Measurements from ENCODE around the gene FAM219A. TPM values are rescaled to one million over a fixed set of nuclear protein-coding genes. Genes with fewer than 3 reads are reported as not detected.
"Not testable (repeated sequence)": the region's sequence is repeated elsewhere in the genome, so short reads cannot be mapped to it uniquely, and the experiment has no call there.

FAM219A gene
- total RNA-seq, 2 donors from 2014 or later: 22.7 to 27.9 TPM

GRCh38 chr9:34490760-34491159 lies 32.4 kb upstream of the FAM219A start:
- intact Hi-C loops (cut with DNase I): no loop called here
- no peak for ATAC-seq
- no peak for DNase-seq

- DNase-seq (no peak), ATAC-seq (no peak)
- intact Hi-C loops (cut with DNase I): no loop called here
Measured at GRCh38 chr9:34490360-34490759, 32.0 kb upstream of the FAM219A start.

GRCh38 chr9:34486572-34486971 lies 28.2 kb upstream of the FAM219A start:
- intact Hi-C loops (cut with DNase I): no loop called here
- DNase-seq (no peak), ATAC-seq (no peak)

GRCh38 chr9:34485822-34486221 lies 27.5 kb upstream of the FAM219A start:
- no peak for DNase-seq
- no peak for ATAC-seq
- intact Hi-C loops (cut with DNase I): no loop called here

- DNase-seq (no peak), ATAC-seq (no peak)
- intact Hi-C loops (cut with DNase I): no loop called here
Measured at GRCh38 chr9:34484678-34485077, 26.3 kb upstream of the FAM219A start.

- DNase-seq; intact Hi-C loops (cut with DNase I); ATAC-seq: not testable (repeated sequence)
Measured at GRCh38 chr9:34482746-34483145, 24.4 kb upstream of the FAM219A start.

- ATAC-seq; DNase-seq; intact Hi-C loops (cut with DNase I): not testable (repeated sequence)
Measured at GRCh38 chr9:34481620-34482019, 23.2 kb upstream of the FAM219A start.

GRCh38 chr9:34479431-34479866 lies 21.1 kb upstream of the FAM219A start:
- intact Hi-C loops (cut with DNase I): no loop called here
- DNase-seq: no peak
- no peak for ATAC-seq

- DNase-seq (no peak), ATAC-seq (no peak)
- intact Hi-C loops (cut with DNase I): no loop called here
Measured at GRCh38 chr9:34477541-34477940, 19.2 kb upstream of the FAM219A start.

- no peak for ATAC-seq
- intact Hi-C loops (cut with DNase I): no loop called here
- DNase-seq: no peak
Measured at GRCh38 chr9:34475097-34475496, 16.7 kb upstream of the FAM219A start.

GRCh38 chr9:34465468-34465867 lies 7.1 kb upstream of the FAM219A start:
- DNase-seq: no peak
- intact Hi-C loops (cut with DNase I): no loop called here
- no peak for ATAC-seq

- DNase-seq (no peak), ATAC-seq (no peak)
- intact Hi-C loops (cut with DNase I): no loop called here
Measured at GRCh38 chr9:34464571-34464970, 6.2 kb upstream of the FAM219A start.

GRCh38 chr9:34463901-34464232 lies 5.5 kb upstream of the FAM219A start:
- DNase-seq (no peak), ATAC-seq (no peak)
- intact Hi-C loops (cut with DNase I): no loop called here

GRCh38 chr9:34463098-34463900 lies 4.9 kb upstream of the FAM219A start:
- DNase-seq: no peak
- intact Hi-C loops (cut with DNase I): no loop called here
- peak in 1 of 2 donors; percentile 50 for ATAC-seq

GRCh38 chr9:34459941-34460340 lies 1.6 kb upstream of the FAM219A start:
- intact Hi-C loops (cut with DNase I): no loop called here
- DNase-seq (no peak), ATAC-seq (no peak)

- ATAC-seq (no peak), DNase-seq (no peak)
- intact Hi-C loops (cut with DNase I): no loop called here
Measured at GRCh38 chr9:34459356-34459755, 986 bp upstream of the FAM219A start.

- intact Hi-C loops (cut with DNase I): no loop called here
- no peak for DNase-seq
- no peak for ATAC-seq
Measured at GRCh38 chr9:34458959-34459340, 580 bp upstream of the FAM219A start.

GRCh38 chr9:34457266-34458012 lies 931 bp downstream of the FAM219A start:
- DNase-seq (peak; percentile 86), ATAC-seq (peak; percentile 45 to 67)
- intact Hi-C loops (cut with DNase I): no loop called here

GRCh38 chr9:34456746-34457145 lies 1.6 kb downstream of the FAM219A start:
- no peak for ATAC-seq
- no peak for DNase-seq
- intact Hi-C loops (cut with DNase I): no loop called here

GRCh38 chr9:34456151-34456550 lies 2.2 kb downstream of the FAM219A start:
- DNase-seq (no peak), ATAC-seq (no peak)
- intact Hi-C loops (cut with DNase I): no loop called here

- ATAC-seq (no peak), DNase-seq (peak; percentile 53)
- intact Hi-C loops (cut with DNase I): no loop called here
Measured at GRCh38 chr9:34454571-34455065, 3.8 kb downstream of the FAM219A start.

Data from left cardiac atrium (tissue), 4 donors.